ENCODE results near the gene HSP90AA1. TPM values are rescaled to one million over a fixed set of nuclear protein-coding genes. Genes with fewer than 3 reads are reported as not detected.

The HSP90AA1 gene
- total RNA-seq, 1 experiment from 2014 or later: 464 TPM

- H3K4me3 Mint-ChIP-seq (ENCODE audit: unreplicated experiment): peak overlapping the region; percentile 62
- no TSS peak for BruUV-seq (replicated peaks)
- H3K27ac Mint-ChIP-seq (ENCODE audit: unreplicated experiment): peak overlapping the region; percentile 49
- ChIA-PET POLR2A (interaction anchor here (0.7 to 1.1 kb wide), 3 partner anchors 9 to 220 kb away, joined by 5 read pairs; no protein-coding TSS in a partner anchor), CTCF (interaction anchor here (0.7 to 2.0 kb wide), 9 partner anchors 30 to 389 kb away, joined by 3 to 26 read pairs (median 4); no protein-coding TSS in a partner anchor)
- H3K27me3 ChIP-seq (replicated peaks; ENCODE audit: control insufficient read depth, insufficient read depth, low read length): no peaks in the 10 kb centered on the region
- no peaks in the 10 kb centered on the region for H3K9me3 Mint-ChIP-seq (ENCODE audit: unreplicated experiment)
- TF ChIP-seq CTCF (IDR thresholded peaks at IDR 0.05; ENCODE audit: insufficient read depth in 1 of 2, low read depth in 1 of 2, low read length in 1 of 2, severe bottlenecking in 1 of 2, unreplicated experiment in 1 of 2): peak; percentile 58 to 86
- H3K27me3 Mint-ChIP-seq (ENCODE audit: insufficient read depth, unreplicated experiment): no peaks in the 10 kb centered on the region
- peaks cover 8% of the 10 kb centered on the region for H3K36me3 Mint-ChIP-seq (ENCODE audit: insufficient read depth, unreplicated experiment)
- H3K36me3 ChIP-seq (ENCODE audit: control insufficient read depth, insufficient read depth, low read length): no peaks in the 10 kb centered on the region
- intact Hi-C loops (cut with micrococcal nuclease; ENCODE audit: unreplicated experiment): loop anchor here (1.0 to 2.0 kb wide), 7 partner anchors 9 to 389 kb away; partner anchors contain the start of genes HSP90AA1 and WDR20
- no peaks in the 10 kb centered on the region for H3K9me3 ChIP-seq
- no peak overlapping the region for H3K4me3 ChIP-seq (ENCODE audit: low read depth, low read length)
- peak; percentile 80 to 87 for DNase-seq
- H3K4me1 ChIP-seq: peaks cover 36% of the 10 kb centered on the region
- H3K4me1 Mint-ChIP-seq (ENCODE audit: low read depth, unreplicated experiment): peaks cover 16% of the 10 kb centered on the region
Measured at GRCh38 chr14:102096569-102097188, 9.8 kb upstream of the HSP90AA1 start.

GRCh38 chr14:102095871-102096568, 9.2 kb upstream of the HSP90AA1 start:
- H3K27me3 ChIP-seq (replicated peaks; ENCODE audit: control insufficient read depth, insufficient read depth, low read length): no peaks in the 10 kb centered on the region
- Mint-ChIP-seq H3K4me3 (ENCODE audit: unreplicated experiment) (peak overlapping the region; percentile 62), H3K27me3 (ENCODE audit: insufficient read depth, unreplicated experiment) (no peaks in the 10 kb centered on the region), H3K9me3 (ENCODE audit: unreplicated experiment) (no peaks in the 10 kb centered on the region), H3K27ac (ENCODE audit: unreplicated experiment) (peak overlapping the region; percentile 49), H3K4me1 (ENCODE audit: low read depth, unreplicated experiment) (peaks cover 16% of the 10 kb centered on the region), H3K36me3 (ENCODE audit: insufficient read depth, unreplicated experiment) (peaks cover 8% of the 10 kb centered on the region)
- intact Hi-C loops (cut with micrococcal nuclease; ENCODE audit: unreplicated experiment): loop anchor here (1.0 to 2.0 kb wide), 6 partner anchors 9 to 389 kb away; partner anchors contain the start of gene HSP90AA1
- no peak overlapping the region for H3K4me3 ChIP-seq (ENCODE audit: low read depth, low read length)
- CTCF ChIA-PET: interaction anchor here (0.7 to 2.0 kb wide), 9 partner anchors 31 to 219 kb away, joined by 3 to 26 read pairs (median 4); no protein-coding TSS in a partner anchor
- DNase-seq: peak in 1 of 2 experiments; percentile 26
- POLR2A ChIA-PET: interaction anchor here (0.6 to 1.1 kb wide), 3 partner anchors 32 to 221 kb away, joined by 3 to 5 read pairs (median 5); no protein-coding TSS in a partner anchor
- TF ChIP-seq CTCF (IDR thresholded peaks at IDR 0.05; ENCODE audit: insufficient read depth in 1 of 2, low read depth in 1 of 2, low read length in 1 of 2, severe bottlenecking in 1 of 2, unreplicated experiment in 1 of 2): no peak
- BruUV-seq (replicated peaks): no TSS peak
- no peaks in the 10 kb centered on the region for H3K36me3 ChIP-seq (ENCODE audit: control insufficient read depth, insufficient read depth, low read length)
- H3K4me1 ChIP-seq: peaks cover 36% of the 10 kb centered on the region
- no peaks in the 10 kb centered on the region for H3K9me3 ChIP-seq

GRCh38 chr14:102095231-102095870, 8.5 kb upstream of the HSP90AA1 start:
- H3K9me3 Mint-ChIP-seq (ENCODE audit: unreplicated experiment): no peaks in the 10 kb centered on the region
- H3K9me3 ChIP-seq: no peaks in the 10 kb centered on the region
- no TSS peak for BruUV-seq (replicated peaks)
- H3K36me3 Mint-ChIP-seq (ENCODE audit: insufficient read depth, unreplicated experiment): peaks cover 8% of the 10 kb centered on the region
- peaks cover 36% of the 10 kb centered on the region for H3K4me1 ChIP-seq
- peaks cover 16% of the 10 kb centered on the region for H3K4me1 Mint-ChIP-seq (ENCODE audit: low read depth, unreplicated experiment)
- no peaks in the 10 kb centered on the region for H3K27me3 Mint-ChIP-seq (ENCODE audit: insufficient read depth, unreplicated experiment)
- H3K27me3 ChIP-seq (replicated peaks; ENCODE audit: control insufficient read depth, insufficient read depth, low read length): no peaks in the 10 kb centered on the region
- intact Hi-C loops (cut with micrococcal nuclease; ENCODE audit: unreplicated experiment): no loop called here
- H3K4me3 Mint-ChIP-seq (ENCODE audit: unreplicated experiment): no peak overlapping the region
- no peak for DNase-seq
- H3K4me3 ChIP-seq (ENCODE audit: low read depth, low read length): no peak overlapping the region
- TF ChIP-seq CTCF (IDR thresholded peaks at IDR 0.05; ENCODE audit: insufficient read depth in 1 of 2, low read depth in 1 of 2, low read length in 1 of 2, severe bottlenecking in 1 of 2, unreplicated experiment in 1 of 2): no peak
- peak overlapping the region; percentile 60 for H3K27ac Mint-ChIP-seq (ENCODE audit: unreplicated experiment)
- H3K36me3 ChIP-seq (ENCODE audit: control insufficient read depth, insufficient read depth, low read length): no peaks in the 10 kb centered on the region
- POLR2A ChIA-PET: interaction anchor here (0.6 to 1.1 kb wide), 2 partner anchors 31 to 40 kb away, joined by 3 to 5 read pairs; no protein-coding TSS in a partner anchor
- CTCF ChIA-PET: interaction anchor here (0.6 to 2.0 kb wide), 8 partner anchors 31 to 322 kb away, joined by 3 to 26 read pairs (median 4); no protein-coding TSS in a partner anchor

Measured in Caco-2 (cell line).